ENCODE results near the gene DNM1L.

- TF ChIP-seq POLR2A (IDR thresholded peaks at IDR 0.05) (no peak), CTCF (IDR thresholded peaks at IDR 0.05) (no peak)
These were observed 778 bp downstream of the DNM1L start for GRCh38 chr12:32679920-32680237.

All from body of pancreas (tissue), 4 donors.